Activated CD4-positive, alpha-beta memory T cell treated with anti-CD3 and anti-CD28 coated beads, Interleukin-2, amount 10 ng/mL, durations not matched to agents 7 days and 5 days (primary cell): ENCODE results near the gene CD164L2. TPM values are rescaled to one million over a fixed set of nuclear protein-coding genes. Genes with fewer than 3 reads are reported as not detected.

ENCODE experiments used
- CTCF ChIA-PET: fragments of 350-600 bp; sonication (Branson Sonifier 250); formaldehyde crosslinking; loops from one replicate; lab custom pipeline; 2021; ENCODE audit warnings: antibody characterized with exemption, inconsistent platforms; lab: Charles Lee
- POLR2A ChIA-PET: fragments of 350-600 bp; sonication (Branson Sonifier 250); formaldehyde crosslinking; loops from one replicate; lab custom pipeline; 2021; ENCODE audit warnings: antibody characterized with exemption; lab: Charles Lee
- DNase-seq: peaks from one replicate; pipeline ENCODE4 v3.0.0-alpha.2; 2020
- H3K27ac Mint-ChIP-seq: one replicate; pipeline ENCODE4 v1.8.0; 2021; ENCODE audit warnings: mild to moderate bottlenecking, mixed read lengths
- H3K27me3 Mint-ChIP-seq: one replicate; pipeline ENCODE4 v1.8.0; 2021; ENCODE audit warnings: mixed read lengths
- H3K36me3 Mint-ChIP-seq: one replicate; pipeline ENCODE4 v1.8.0; 2021; ENCODE audit warnings: low read depth, mixed read lengths
- H3K4me1 Mint-ChIP-seq: one replicate; pipeline ENCODE4 v1.8.0; 2021; ENCODE audit warnings: mixed read lengths
- H3K4me3 Mint-ChIP-seq: one replicate; pipeline ENCODE4 v1.8.0; 2021; ENCODE audit warnings: mild to moderate bottlenecking, mixed read lengths
- H3K9me3 Mint-ChIP-seq: one replicate; pipeline ENCODE4 v1.8.0; 2021; ENCODE audit warnings: mixed read lengths
- total RNA-seq, 2 experiments: library from RNA; stranded (reverse); gene quantifications; one replicate each; pipeline ENCODE4 v1.2.3, GENCODE V29; 2021

CD164L2 gene
- total RNA-seq, 2 experiments from 2014 or later, result not detected

- no peaks in the 10 kb centered on the region for H3K9me3 Mint-ChIP-seq
- H3K4me1 Mint-ChIP-seq, result peaks cover 50% of the 10 kb centered on the region
- ChIA-PET CTCF (interaction anchor here (0.7 to 3.1 kb wide), 20 partner anchors 8 to 644 kb away, joined by 3 to 36 read pairs (median 8); partner anchors contain the start of genes MAP3K6, SYTL1 and TMEM222), POLR2A (interaction anchor here (1.0 to 9.1 kb wide), 8 partner anchors 7 to 203 kb away, joined by 3 to 93 read pairs (median 6); partner anchors contain the start of genes GPR3, MAP3K6, SLC9A1 and SYTL1)
- H3K36me3 Mint-ChIP-seq, result no peaks in the 10 kb centered on the region
- peaks cover 8% of the 10 kb centered on the region for H3K27me3 Mint-ChIP-seq
- peak overlapping the region; percentile 66 for H3K4me3 Mint-ChIP-seq
- no peak for DNase-seq
- no peak overlapping the region for H3K27ac Mint-ChIP-seq
These were observed 24.9 kb downstream of the CD164L2 start for GRCh38 chr1:27358038-27358927.

GRCh38 chr1:27357281-27358037 is 25.7 kb downstream of the CD164L2 start:
- H3K27ac Mint-ChIP-seq, result peak overlapping the region; percentile 92
- POLR2A ChIA-PET, result interaction anchor here (0.8 to 9.1 kb wide), 11 partner anchors 8 to 45 kb away, joined by 3 to 93 read pairs (median 5); partner anchors contain the start of genes GPR3, MAP3K6 and SYTL1
- no peaks in the 10 kb centered on the region for H3K9me3 Mint-ChIP-seq
- peak overlapping the region; percentile 66 for H3K4me3 Mint-ChIP-seq
- CTCF ChIA-PET, result interaction anchor here (0.7 to 3.1 kb wide), 27 partner anchors 9 to 645 kb away, joined by 3 to 36 read pairs (median 6); partner anchors contain the start of genes MAP3K6, SYTL1 and TMEM222
- no peaks in the 10 kb centered on the region for H3K36me3 Mint-ChIP-seq
- H3K4me1 Mint-ChIP-seq, result peaks cover 50% of the 10 kb centered on the region
- DNase-seq, result peak; percentile 87
- peaks cover 8% of the 10 kb centered on the region for H3K27me3 Mint-ChIP-seq

- H3K27ac Mint-ChIP-seq, result peak overlapping the region; percentile 92
- CTCF ChIA-PET, result interaction anchor here (0.7 to 3.1 kb wide), 27 partner anchors 8 to 312 kb away, joined by 3 to 36 read pairs (median 6); partner anchors contain the start of genes MAP3K6, SYTL1 and TMEM222
- POLR2A ChIA-PET, result interaction anchor here (0.8 to 9.1 kb wide), 14 partner anchors 8 to 45 kb away, joined by 3 to 93 read pairs (median 4); partner anchors contain the start of genes GPR3, MAP3K6 and SYTL1
These were observed 26.4 kb downstream of the CD164L2 start for GRCh38 chr1:27356619-27357280.

GRCh38 chr1:27356277-27356618 is 26.9 kb downstream of the CD164L2 start:
- POLR2A ChIA-PET, result interaction anchor here (1.1 to 9.1 kb wide), 8 partner anchors 7 to 41 kb away, joined by 3 to 93 read pairs (median 6); partner anchors contain the start of genes MAP3K6 and SYTL1
- H3K36me3 Mint-ChIP-seq, result peaks cover 5% of the 10 kb centered on the region
- no peaks in the 10 kb centered on the region for H3K9me3 Mint-ChIP-seq
- DNase-seq, result no peak
- peaks cover 50% of the 10 kb centered on the region for H3K4me1 Mint-ChIP-seq
- peaks cover 8% of the 10 kb centered on the region for H3K27me3 Mint-ChIP-seq
- H3K27ac Mint-ChIP-seq, result peak overlapping the region; percentile 92
- peak overlapping the region; percentile 66 for H3K4me3 Mint-ChIP-seq
- CTCF ChIA-PET, result interaction anchor here (1.1 to 3.1 kb wide), 7 partner anchors 10 to 316 kb away, joined by 3 to 36 read pairs (median 12); partner anchors contain the start of genes IFI6 and MAP3K6

More at GRCh38 chr1:27356619-27357280, 26.4 kb downstream of the CD164L2 start:
- DNase-seq, result peak; percentile 46
- no peaks in the 10 kb centered on the region for H3K9me3 Mint-ChIP-seq
- H3K27me3 Mint-ChIP-seq, result peaks cover 8% of the 10 kb centered on the region
- H3K36me3 Mint-ChIP-seq, result peaks cover 4% of the 10 kb centered on the region
- peaks cover 50% of the 10 kb centered on the region for H3K4me1 Mint-ChIP-seq
- H3K4me3 Mint-ChIP-seq, result peak overlapping the region; percentile 66

GRCh38 chr1:27355683-27356082 is 27.4 kb downstream of the CD164L2 start:
- Mint-ChIP-seq H3K4me3 (peak overlapping the region; percentile 66), H3K4me1 (peaks cover 49% of the 10 kb centered on the region), H3K9me3 (no peaks in the 10 kb centered on the region), H3K27ac (peak overlapping the region; percentile 92), H3K36me3 (peaks cover 5% of the 10 kb centered on the region), H3K27me3 (peaks cover 8% of the 10 kb centered on the region)
- POLR2A ChIA-PET, result interaction anchor here (1.1 to 9.1 kb wide), 6 partner anchors 10 to 41 kb away, joined by 3 to 93 read pairs (median 8); partner anchors contain the start of genes MAP3K6 and SYTL1
- CTCF ChIA-PET, result interaction anchor here (1.0 to 2.1 kb wide), 6 partner anchors 10 to 316 kb away, joined by 3 to 21 read pairs (median 5); partner anchors contain the start of gene IFI6
- no peak for DNase-seq

GRCh38 chr1:27353629-27354028 is 29.5 kb downstream of the CD164L2 start:
- Mint-ChIP-seq H3K27ac (no peak overlapping the region), H3K9me3 (no peaks in the 10 kb centered on the region), H3K4me1 (peaks cover 35% of the 10 kb centered on the region), H3K4me3 (no peak overlapping the region), H3K27me3 (no peaks in the 10 kb centered on the region), H3K36me3 (peaks cover 9% of the 10 kb centered on the region)
- ChIA-PET POLR2A (interaction anchor here (1.0 to 9.1 kb wide), 3 partner anchors 10 to 57 kb away, joined by 4 to 93 read pairs (median 4); partner anchors contain the start of gene SYTL1), CTCF (interaction anchor here (0.6 to 2.0 kb wide), 6 partner anchors 15 to 288 kb away, joined by 3 to 9 read pairs (median 4); no protein-coding TSS in a partner anchor)
- DNase-seq, result no peak

- Mint-ChIP-seq H3K36me3 (peaks cover 9% of the 10 kb centered on the region), H3K27me3 (no peaks in the 10 kb centered on the region), H3K9me3 (no peaks in the 10 kb centered on the region), H3K27ac (no peak overlapping the region), H3K4me3 (no peak overlapping the region), H3K4me1 (peaks cover 34% of the 10 kb centered on the region)
- POLR2A ChIA-PET, result interaction anchor here (1.0 to 9.1 kb wide), 3 partner anchors 10 to 57 kb away, joined by 4 to 93 read pairs (median 4); partner anchors contain the start of gene SYTL1
- no peak for DNase-seq
- CTCF ChIA-PET, result interaction anchor here (1.6 to 1.8 kb wide), 2 partner anchors 19 to 51 kb away, joined by 3 to 5 read pairs; no protein-coding TSS in a partner anchor
These were observed 30.0 kb downstream of the CD164L2 start for GRCh38 chr1:27353166-27353565.

GRCh38 chr1:27351541-27352107 is 31.5 kb downstream of the CD164L2 start:
- no peaks in the 10 kb centered on the region for H3K27me3 Mint-ChIP-seq
- peaks cover 26% of the 10 kb centered on the region for H3K4me1 Mint-ChIP-seq
- peaks cover 20% of the 10 kb centered on the region for H3K36me3 Mint-ChIP-seq
- no peak for DNase-seq
- no peak overlapping the region for H3K4me3 Mint-ChIP-seq
- H3K27ac Mint-ChIP-seq, result no peak overlapping the region
- CTCF ChIA-PET, result no interaction called here
- H3K9me3 Mint-ChIP-seq, result no peaks in the 10 kb centered on the region
- POLR2A ChIA-PET, result interaction anchor here (9.1 kb wide), 1 partner anchor 8 kb away, joined by 93 read pairs; the partner anchor contains the start of gene SYTL1

- no peak overlapping the region for H3K27ac Mint-ChIP-seq
- H3K4me1 Mint-ChIP-seq, result peaks cover 24% of the 10 kb centered on the region
- no peak overlapping the region for H3K4me3 Mint-ChIP-seq
- no peak for DNase-seq
- H3K36me3 Mint-ChIP-seq, result peaks cover 24% of the 10 kb centered on the region
- CTCF ChIA-PET, result no interaction called here
- no peaks in the 10 kb centered on the region for H3K27me3 Mint-ChIP-seq
- no peaks in the 10 kb centered on the region for H3K9me3 Mint-ChIP-seq
- POLR2A ChIA-PET, result interaction anchor here (1.2 to 9.1 kb wide), 2 partner anchors 8 to 12 kb away, joined by 3 to 93 read pairs; partner anchors contain the start of gene SYTL1
These were observed 32.2 kb downstream of the CD164L2 start for GRCh38 chr1:27350663-27351540.

- H3K27ac Mint-ChIP-seq, result no peak overlapping the region
- no peak overlapping the region for H3K4me3 Mint-ChIP-seq
- ChIA-PET POLR2A (interaction anchor here (1.2 to 1.7 kb wide), 2 partner anchors 8 to 13 kb away, joined by 3 to 7 read pairs; no protein-coding TSS in a partner anchor), CTCF (interaction anchor here (1.1 to 1.5 kb wide), 3 partner anchors 7 to 49 kb away, joined by 3 to 9 read pairs (median 4); no protein-coding TSS in a partner anchor)
- no peaks in the 10 kb centered on the region for H3K27me3 Mint-ChIP-seq
- H3K9me3 Mint-ChIP-seq, result no peaks in the 10 kb centered on the region
- H3K36me3 Mint-ChIP-seq, result peaks cover 31% of the 10 kb centered on the region
- DNase-seq, result no peak
- peaks cover 20% of the 10 kb centered on the region for H3K4me1 Mint-ChIP-seq
These were observed 33.1 kb downstream of the CD164L2 start for GRCh38 chr1:27349784-27350662.
